GM04503 (cell line): ENCODE measurements around the gene EIF3A.
"Not testable (repeated sequence)": the region's sequence is repeated elsewhere in the genome, so short reads cannot be mapped to it uniquely, and the experiment has no call there.

ENCODE experiments used
- DNase-seq: peaks from one replicate; pipeline ENCODE4 v3.0.0-alpha.2; 2012; ENCODE audit warnings: low read depth

Gene EIF3A

GRCh38 chr10:119100434-119101238, 20.0 kb upstream of the EIF3A start:
- DNase-seq = no peak

DNA sequence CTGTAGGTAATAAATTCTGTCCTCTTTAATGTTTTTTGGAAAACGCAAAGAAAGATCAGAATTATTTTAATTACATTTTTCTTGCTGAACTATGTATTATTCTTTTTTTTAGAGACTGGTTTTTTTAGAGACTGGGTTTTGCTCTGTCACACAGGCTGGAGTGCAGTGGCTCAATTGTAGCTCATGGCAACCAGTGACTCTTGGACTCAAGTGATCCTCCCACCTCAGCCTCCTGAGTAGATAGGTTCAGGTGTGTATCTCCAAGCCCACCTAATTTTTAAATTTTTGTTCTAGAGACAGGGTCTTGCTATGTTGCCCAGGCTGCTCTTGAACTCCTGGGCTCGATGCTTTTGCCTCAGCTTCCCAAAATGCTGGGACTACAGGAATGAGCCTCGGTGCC, 18.0 kb upstream of the EIF3A start:
- DNase-seq = no peak

- not testable (repeated sequence) for DNase-seq
These were observed 16.2 kb upstream of the EIF3A start for GRCh38 chr10:119096641-119097415.

GRCh38 chr10:119095640-119096039, 15.0 kb upstream of the EIF3A start:
- no peak for DNase-seq

GRCh38 chr10:119090968-119091367, 10.4 kb upstream of the EIF3A start:
- DNase-seq = peak; percentile 61

GRCh38 chr10:119090026-119090795, 9.6 kb upstream of the EIF3A start:
- DNase-seq = no peak

DNA sequence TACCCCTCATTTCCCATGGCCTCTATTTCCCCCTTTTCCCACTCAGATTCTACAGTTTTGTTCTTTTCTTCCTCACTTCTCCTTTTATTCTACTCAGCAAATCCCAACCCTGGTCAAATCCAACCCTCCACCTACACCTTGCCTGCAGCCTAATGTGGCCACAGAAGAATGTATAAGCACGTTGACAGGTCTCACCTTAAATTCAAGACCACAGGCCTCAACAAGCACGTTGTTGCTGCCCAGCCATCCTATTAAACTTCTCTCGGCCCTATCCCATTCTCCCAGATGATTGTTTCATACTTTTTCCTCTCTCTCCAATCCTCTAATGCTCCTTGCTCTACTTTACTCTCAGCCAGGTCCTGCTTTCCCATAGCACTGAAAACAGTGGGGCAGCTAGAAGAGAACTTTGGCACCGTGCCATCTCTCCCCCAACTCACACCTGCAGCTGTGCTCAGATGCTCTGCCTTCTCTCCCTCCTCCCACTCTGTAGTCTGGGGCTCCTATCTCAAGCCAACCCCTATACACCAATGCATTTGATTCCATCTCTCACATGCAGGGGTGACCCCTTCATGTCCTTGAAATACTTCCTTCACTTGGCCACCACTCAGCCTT, 6.8 kb upstream of the EIF3A start:
- no peak for DNase-seq

- DNase-seq = no peak
These were observed 4.3 kb upstream of the EIF3A start for GRCh38 chr10:119084896-119085295.

DNA sequence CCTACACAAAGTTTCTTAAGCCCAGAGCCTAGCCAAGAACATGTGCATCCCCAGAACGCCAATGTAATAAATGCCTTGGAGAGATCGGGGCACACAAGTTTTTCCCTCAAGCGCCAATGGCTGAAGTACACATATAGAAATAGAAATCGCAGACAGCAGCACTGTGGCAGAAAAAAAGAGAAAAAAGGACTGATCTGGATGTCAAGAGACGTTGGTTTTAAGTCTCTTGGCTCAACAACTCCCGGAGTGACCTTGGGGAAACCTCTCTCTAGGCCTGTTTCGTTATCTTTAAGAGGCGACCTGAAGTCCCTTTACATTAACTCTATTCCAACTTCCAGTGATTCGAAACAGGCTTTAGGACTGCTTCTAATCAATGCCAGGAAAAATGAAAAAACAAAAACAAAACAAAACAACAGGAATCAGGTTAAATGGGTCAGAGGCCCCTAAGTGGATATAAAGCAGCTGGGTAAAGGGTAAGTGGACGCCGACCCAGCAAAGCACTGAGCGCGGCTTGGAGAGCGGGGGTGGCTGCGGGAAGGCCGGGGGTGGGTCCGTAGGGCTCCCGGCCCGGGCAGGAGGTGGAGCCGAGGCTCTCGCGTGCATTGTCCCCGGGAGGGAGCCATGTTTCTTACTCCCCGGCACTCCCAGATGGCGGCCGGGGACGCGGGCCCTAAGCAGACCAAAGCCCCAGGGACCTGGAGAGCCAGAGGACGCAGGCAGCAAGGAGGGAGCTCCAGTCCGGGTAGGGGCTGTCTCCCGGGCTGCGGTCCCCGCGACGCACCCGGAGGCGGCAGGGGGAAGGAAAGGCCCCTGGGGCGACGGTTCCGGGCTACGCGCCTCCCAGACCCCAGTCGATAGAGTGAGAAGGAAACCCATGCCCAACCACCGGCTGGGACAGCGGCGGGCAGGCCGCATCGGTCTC, 757 bp downstream of the EIF3A start:
- peak; percentile 27 for DNase-seq

DNA sequence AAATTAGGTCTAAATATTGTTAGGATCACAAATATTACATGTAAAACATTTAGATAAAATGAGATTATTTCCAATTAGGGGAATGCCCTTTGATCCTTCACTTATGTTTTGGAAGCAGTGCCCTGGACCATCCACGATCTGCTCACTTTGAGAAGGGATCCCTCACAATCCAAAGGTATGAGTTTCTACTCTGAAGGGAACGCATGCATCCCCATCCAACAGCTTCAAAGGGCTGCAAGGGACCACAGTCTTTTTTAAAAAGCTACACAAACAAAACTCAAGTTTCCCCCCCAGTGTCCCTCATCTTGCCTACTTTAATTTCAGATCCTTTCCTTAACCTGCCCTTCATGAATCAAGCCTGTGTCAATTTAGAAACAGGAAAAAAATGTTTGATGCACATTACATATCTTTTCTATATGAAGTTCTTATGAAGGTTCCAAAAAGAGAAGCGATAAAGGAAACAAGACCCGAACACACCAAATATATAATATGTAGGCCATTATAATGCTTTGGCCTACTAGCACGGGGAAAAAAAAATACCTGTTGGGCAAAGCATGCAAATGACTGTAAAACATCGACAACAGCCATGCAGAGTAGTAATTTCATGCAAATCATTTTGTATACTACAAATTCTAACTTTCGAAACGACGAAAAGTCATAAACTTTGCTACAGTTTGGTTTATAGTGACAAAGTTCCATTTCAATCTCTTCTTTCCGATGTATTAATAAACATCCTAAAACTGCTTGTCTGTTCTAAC, 2.0 kb downstream of the EIF3A start:
- DNase-seq = no peak

GRCh38 chr10:119073584-119073983, 7.0 kb downstream of the EIF3A start:
- DNase-seq = no peak

DNA sequence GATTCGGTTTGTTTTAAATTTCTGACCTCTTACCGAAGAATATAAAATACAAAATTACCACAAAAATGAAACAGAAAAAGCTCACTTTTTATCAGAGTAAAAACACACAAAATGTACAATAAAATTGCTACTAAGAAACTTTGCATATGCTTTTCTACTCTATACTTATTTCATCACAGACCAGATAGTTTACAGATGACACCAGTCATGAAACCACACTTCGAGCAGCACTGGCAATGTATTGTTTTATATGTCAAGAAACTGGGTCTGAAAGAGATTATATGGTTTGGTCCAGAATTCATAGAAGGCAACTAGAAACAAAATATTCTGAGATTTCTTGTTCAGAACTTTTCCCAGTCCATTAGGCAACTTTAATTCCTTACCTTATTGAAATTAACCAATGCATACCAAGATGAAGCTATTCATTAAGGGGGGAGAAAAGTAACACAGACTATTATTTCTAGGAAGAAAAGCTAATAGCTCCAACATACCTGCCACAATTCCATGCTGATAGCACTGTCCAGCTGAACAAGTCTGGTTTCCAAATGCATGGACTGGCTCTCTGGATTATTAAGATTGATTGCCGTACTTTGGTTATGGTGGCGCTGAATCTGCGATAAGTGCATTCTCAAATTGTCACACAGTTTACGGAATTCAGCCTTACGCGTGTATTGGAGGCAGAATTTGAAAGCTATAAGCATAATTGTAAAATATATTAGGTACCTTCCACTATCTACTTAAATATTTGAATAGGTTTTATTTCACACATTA, 10.0 kb downstream of the EIF3A start:
- DNase-seq = no peak

DNA sequence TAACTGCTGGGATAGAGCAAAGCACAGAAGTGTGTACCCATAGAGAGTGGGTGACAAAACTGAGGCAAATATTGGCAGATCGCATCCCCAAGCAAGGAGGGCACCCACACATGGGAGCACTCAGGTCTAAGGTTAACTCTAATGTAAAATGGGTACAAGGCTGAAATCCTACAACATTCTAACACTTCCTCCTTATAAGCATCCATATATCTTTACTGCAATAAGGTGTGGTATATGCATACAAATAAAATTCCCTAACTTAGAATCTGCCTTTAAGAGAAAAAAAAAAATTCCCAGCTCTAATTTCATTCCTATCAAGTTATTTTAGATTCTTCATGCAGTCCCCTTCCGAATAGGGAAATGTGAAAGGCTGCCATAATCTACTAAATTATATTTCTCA, 18.7 kb downstream of the EIF3A start:
- no peak for DNase-seq

DNA sequence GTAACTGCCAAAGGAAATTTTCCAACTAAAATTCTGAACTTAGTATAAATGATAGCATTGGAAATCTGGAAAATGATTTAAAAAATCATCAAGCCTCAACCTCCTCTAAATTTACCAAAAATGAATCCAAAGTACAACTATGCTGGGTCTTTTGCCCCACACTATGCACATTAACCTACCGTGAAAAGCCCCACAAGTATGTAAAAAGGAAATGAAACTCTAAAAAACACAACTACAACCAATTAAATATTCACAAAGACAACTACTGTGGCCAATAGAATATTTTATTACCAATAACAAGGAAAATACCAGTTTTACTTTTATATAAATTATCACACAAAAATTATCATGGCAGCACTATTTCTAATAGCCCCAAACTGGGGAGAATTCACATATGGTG, 19.3 kb downstream of the EIF3A start:
- DNase-seq = no peak

- DNase-seq = no peak
These were observed 20.5 kb downstream of the EIF3A start for GRCh38 chr10:119060107-119060506.

DNA sequence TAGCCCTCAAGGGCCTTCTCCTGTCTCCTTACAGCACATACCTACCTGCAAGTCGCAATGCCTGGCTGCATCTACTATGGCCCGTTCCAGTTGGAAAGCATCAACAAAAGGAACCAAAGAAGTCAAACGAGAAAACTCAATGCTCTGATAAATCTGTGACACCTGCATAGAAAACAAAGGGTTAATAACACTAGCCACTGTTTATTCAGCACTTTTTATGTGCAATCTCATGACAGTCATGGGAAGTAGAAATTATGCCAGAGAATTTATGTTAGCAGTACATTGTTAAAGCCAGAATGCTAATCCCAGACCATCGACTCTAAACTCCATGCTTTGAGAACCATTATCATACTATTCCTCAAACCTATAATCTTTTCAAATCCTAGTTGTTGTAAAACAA, 21.1 kb downstream of the EIF3A start:
- DNase-seq = no peak

DNA sequence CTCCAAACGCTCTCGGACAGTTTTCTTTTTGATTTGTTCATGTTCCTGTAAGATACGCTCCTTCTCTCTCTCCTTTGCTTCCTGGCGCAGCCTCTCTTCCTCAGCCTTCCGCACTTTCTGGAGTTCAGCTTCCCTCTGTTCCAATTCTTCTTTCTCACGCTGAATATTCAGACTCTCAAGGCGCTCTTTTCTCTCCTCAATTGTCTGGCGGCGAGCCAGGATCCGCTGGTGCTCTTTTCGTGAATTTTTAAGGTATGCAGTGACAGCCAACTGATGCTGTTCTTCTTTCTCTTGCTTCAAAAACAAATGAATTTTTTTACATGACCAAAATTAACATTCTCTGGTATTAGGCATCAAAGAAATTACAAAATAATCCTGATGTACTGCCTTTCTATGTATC, 22.6 kb downstream of the EIF3A start:
- no peak for DNase-seq

DNA sequence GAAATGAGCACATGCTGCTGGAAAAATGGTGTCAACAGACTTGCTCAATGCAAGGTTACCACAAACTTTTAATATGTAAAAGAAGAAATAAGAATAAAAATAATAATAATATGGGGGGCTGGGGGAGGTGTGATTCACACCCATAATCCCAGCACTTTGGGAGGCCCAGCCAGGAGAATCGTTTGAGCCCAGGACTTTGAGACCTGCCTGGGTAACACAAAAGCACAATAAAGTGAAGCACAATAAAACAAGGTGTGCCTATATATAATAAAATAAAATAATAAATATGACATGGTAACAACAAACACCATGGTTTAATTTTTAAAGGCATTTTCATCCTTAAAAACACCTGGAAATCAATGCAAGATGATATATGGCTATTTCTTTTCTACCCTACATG, 25.1 kb downstream of the EIF3A start:
- DNase-seq = no peak

- no peak for DNase-seq
These were observed 28.8 kb downstream of the EIF3A start for GRCh38 chr10:119051775-119052174.

DNA sequence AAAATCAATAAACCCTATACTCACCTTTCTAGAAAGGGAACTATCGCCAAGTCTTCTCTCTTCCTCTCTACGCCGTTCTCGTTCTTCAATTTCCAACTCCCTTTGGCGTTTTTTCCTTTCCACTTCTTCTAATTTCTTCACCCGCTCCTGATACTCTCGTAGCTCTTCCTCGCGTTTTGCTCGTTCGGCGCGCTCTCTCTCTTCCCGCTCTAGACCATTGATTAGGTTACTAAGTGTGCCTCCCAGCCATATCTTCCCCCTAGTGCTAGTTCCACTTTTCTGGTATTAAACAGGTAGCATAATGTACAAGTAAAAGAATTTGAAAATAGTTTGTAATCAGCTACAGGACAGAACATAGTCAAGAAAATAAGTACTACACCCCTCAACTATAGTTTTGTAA, 30.8 kb downstream of the EIF3A start:
- DNase-seq = no peak
